GM10248 (cell line): ENCODE results near the gene DBNL.

Experiments used
- CTCF ChIA-PET: fragments of 300-600 bp; sonication (Branson Sonifier 250); formaldehyde crosslinking; extraction: SDS; loops from one replicate; lab custom pipeline; 2021; ENCODE audit warnings: antibody characterized with exemption; lab: Yijun Ruan, JAX
- POLR2A ChIA-PET: fragments of 350-650 bp; sonication (Branson Sonifier 250); formaldehyde crosslinking; extraction: SDS; loops from one replicate; lab custom pipeline; 2020; ENCODE audit warnings: antibody characterized with exemption; lab: Yijun Ruan, JAX
- DNase-seq: peaks from one replicate; pipeline ENCODE4 v3.0.0; 2012; ENCODE audit errors: extremely low spot score
- CTCF ChIP-seq: IDR thresholded peaks from 2 replicates; pipeline ENCODE4 v1.5.1; 2012; ENCODE audit warnings: mild to moderate bottlenecking, low read depth; ENCODE audit errors: extremely low read depth, missing control alignments, control extremely low read depth

The DBNL gene

DNA sequence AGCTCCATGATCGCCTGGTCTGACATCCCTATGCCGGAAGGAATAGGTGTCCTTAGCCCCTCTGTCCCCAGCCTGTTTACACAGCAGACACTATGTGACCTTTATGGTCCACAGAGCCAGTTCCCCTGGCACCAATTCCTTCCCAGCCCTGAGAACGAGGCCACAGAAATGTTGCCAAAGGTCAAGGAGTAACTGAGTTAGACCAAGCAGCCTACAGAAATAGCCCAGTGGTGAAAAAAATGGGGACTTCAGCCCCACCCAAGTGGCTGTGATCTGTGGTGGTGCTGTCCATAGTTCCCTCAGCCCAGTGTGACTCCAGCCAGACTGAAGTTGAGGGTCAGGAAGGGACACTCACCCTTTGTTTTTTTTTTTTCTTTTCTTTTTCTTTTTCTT, 18.4 kb downstream of the DBNL start:
- DNase-seq: no peak
- POLR2A ChIA-PET: no interaction called here
- TF ChIP-seq CTCF: no peak
- CTCF ChIA-PET: interaction anchor here (1.2 to 2.3 kb wide), 3 partner anchors 9 to 134 kb away, joined by 3 to 8 read pairs (median 5); no protein-coding TSS in a partner anchor

- no peak for TF ChIP-seq CTCF
- DNase-seq: no peak
- ChIA-PET CTCF (interaction anchor here (1.4 to 3.0 kb wide), 3 partner anchors 9 to 133 kb away, joined by 3 to 8 read pairs (median 7); no protein-coding TSS in a partner anchor), POLR2A (no interaction called here)
Observed at GRCh38 chr7:44063547-44063893, 19.0 kb downstream of the DBNL start.

DNA sequence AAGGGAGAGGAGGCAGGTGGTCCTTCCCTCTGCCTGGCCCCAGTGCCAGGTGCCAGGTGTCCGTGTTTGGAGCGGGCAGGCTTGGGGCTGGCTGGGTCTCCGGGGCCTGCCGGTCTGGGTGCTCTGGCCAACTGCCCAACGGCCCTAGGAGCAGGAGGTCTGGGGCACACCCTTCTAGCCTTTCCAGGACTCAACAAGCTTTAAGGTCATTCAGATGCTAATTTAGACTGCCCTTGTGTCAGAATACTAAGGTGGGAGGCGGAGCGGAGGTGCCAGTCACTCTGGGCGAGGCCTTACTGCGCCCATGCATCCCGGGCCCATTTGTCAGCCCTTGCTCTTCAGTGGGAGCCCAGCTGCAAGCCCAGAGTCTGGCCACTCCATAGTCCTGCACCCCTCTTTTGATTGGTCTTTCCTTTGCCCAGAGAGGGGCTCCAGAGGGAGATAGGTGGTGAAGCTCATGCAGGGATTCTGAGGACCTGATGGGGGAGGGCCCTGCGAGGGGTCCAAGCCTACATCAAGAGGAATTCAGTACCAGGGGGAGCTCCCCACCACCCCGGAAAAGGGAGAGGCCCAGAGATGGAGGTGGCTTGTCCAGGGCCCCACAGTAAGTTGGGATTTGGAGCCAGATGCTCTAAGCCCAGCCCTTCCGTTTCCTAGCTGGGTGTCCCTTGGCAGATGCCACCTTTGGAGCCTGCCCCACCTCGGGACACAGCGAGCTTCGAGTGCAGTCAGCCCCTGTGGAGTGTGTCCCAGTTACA, 19.6 kb downstream of the DBNL start:
- POLR2A ChIA-PET: interaction anchor here (1.1 kb wide), 1 partner anchor 14 kb away, joined by 3 read pairs; no protein-coding TSS in a partner anchor
- CTCF ChIA-PET: interaction anchor here (1.3 to 3.0 kb wide), 4 partner anchors 8 to 132 kb away, joined by 3 to 8 read pairs (median 6); no protein-coding TSS in a partner anchor
- DNase-seq: no peak
- no peak for TF ChIP-seq CTCF

DNA sequence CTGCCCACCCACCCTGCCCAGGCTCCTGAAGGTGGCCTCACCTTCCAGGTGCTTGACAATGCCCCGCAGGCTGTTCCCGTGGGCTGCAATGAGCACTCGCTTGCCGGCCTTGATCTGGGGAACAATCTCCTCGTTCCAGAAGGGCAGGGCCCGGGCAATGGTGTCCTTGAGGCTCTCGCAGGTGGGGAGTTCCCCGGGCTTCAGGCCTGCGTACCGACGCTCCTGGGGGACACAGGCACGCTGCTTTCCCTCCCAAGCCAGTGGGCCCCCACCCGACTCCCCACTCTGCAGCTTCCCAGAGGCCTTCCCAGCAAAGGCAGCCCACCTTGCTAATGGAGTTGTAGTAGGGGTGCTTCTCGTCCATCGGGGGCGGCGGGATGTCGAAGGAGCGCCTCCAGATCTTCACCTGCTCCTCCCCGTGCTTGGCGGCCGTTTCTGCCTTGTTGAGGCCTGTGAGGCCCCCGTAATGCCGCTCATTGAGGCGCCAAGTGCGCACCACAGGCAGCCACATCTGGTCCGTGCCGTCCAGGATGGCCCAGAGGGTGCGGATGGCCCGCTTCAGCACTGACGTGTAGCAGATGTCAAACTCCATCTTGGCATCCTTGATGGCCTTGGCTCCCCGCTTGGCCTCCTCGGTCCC, 20.4 kb downstream of the DBNL start:
- DNase-seq: no peak
- TF ChIP-seq CTCF: no peak
- CTCF ChIA-PET: interaction anchor here (1.2 to 3.0 kb wide), 3 partner anchors 10 to 16 kb away, joined by 4 to 7 read pairs (median 6); no protein-coding TSS in a partner anchor

DNA sequence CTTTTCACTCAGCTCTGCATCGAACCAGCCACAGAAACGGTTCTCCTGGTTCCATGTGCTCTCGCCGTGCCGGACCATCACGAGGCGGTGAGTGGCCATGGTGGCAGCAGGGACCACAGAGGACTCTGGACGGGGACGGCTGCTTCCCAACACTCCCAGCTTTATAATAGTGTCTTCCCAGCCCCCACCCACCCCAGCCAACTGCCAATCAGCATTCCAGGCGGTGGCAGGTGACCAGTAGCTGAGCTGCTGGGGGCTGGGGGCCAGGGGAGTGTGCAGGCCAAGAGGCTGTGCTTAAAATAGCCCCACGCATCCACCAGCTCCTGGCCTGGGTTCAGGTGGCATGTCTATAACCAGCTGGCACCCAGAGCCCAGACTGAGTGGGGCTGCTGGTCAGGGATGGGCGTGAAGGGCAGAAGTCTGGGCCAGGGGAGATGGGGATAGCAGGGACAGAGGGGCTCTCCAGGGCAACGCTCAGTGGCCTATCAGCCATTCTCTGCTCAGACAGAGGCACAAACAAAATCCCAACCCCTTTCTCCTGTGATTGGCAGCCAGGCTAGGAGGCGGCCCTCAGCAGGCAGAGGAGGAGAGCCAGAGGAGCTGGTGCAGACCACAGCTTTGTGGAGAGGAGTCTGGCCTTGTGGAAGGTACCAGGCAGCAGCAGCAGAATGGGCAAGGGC, 21.1 kb downstream of the DBNL start, which contains the start of gene PGAM2:
Gene PGAM2 (minus strand): TSS at position 137 of the 680 bp plus-strand sequence. CDS start 38 bp downstream, at position 99.
- TF ChIP-seq CTCF: no peak
- ChIA-PET CTCF (interaction anchor here (1.2 to 3.0 kb wide), 2 partner anchors 10 to 11 kb away, joined by 4 to 7 read pairs; no protein-coding TSS in a partner anchor), POLR2A (interaction anchor here (0.6 to 1.0 kb wide), 2 partner anchors 16 to 21 kb away, joined by 4 read pairs; partner anchors contain the start of gene DBNL)
- DNase-seq: no peak

More for the DNA sequence above, 20.4 kb downstream of the DBNL start:
- POLR2A ChIA-PET: interaction anchor here (1.1 kb wide), 1 partner anchor 15 kb away, joined by 3 read pairs; no protein-coding TSS in a partner anchor

DNA sequence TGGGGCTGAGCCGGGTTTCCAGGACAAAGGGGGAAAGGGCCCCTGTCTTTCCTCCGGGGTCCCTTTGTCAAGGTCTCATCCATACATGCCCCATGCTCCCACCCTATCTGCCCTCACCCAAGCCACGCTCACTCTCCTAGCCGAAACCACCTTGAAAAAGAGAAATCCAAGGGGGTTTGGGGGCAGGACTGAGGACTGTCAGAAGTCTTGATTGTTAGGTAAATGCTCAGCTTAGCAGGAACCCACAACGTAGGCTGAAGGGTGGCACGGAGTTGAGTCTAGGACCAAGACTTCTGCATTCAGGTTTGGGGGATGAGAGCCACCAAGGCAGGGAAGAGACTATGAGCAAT, 21.6 kb downstream of the DBNL start:
- TF ChIP-seq CTCF: no peak
- POLR2A ChIA-PET: interaction anchor here (0.6 to 1.0 kb wide), 2 partner anchors 16 to 22 kb away, joined by 4 read pairs; partner anchors contain the start of gene DBNL
- DNase-seq: no peak
- CTCF ChIA-PET: interaction anchor here (1.2 to 3.0 kb wide), 2 partner anchors 9 to 12 kb away, joined by 4 to 7 read pairs; no protein-coding TSS in a partner anchor
